GM13976 (cell line): ENCODE results near the gene CLSTN2.

Source experiments
- DNase-seq: peaks from one replicate; pipeline ENCODE4 v3.0.0; 2012; ENCODE audit warnings: low spot score
- in situ Hi-C: fragments of 300-500 bp; cut with MboI; formaldehyde crosslinking; loops from one replicate; pipeline ENCODE4 v1.12.0; 2022; ENCODE audit warnings: low sequenced_read_pairs, mixed read lengths, inconsistent platforms; ENCODE audit not compliant: unreplicated experiment
- TF ChIP-seq, protein P1 (sequence below): IDR thresholded peaks from 2 replicates; pipeline ENCODE4 v1.5.1; 2012; ENCODE audit warnings: borderline replicate concordance, mild to moderate bottlenecking; ENCODE audit not compliant: insufficient read depth; ENCODE audit errors: extremely low read depth, missing control alignments, control extremely low read depth

The CLSTN2 gene

DNA sequence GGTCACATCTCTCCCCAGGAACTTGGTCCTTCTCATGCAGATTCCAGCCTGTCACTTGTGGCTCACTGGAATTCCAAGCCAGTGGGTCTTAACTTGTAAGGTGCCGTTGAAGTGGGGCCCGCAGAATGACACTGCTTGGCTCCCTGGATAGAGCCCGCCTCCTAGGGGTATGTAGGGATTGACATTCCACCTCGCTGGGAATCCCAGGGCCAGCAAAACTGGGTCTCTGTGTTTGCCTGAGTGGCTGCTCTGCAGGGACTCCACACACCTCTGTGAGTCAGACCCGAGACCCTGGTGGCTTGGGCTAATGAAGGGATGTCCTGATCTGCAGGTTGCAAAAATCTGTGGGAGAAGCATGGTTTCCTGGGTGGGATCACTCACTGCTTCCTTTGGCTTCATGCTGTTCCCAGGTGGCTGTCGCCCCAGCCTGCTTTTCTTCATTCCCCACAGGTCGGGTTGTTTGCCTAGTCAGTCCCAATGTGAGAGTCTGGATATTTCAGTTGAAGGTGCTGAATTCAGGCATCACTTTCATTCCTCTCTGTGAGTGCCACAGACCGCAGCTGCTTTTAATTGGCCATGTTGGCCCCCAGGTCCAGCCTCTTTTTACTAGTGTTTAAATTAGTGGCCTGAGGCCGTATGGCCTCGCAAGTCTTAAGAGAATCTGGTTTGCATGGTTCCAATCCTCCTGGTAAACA, 586.9 kb downstream of the CLSTN2 start:
- in situ Hi-C loops = no loop called here
- TF ChIP-seq, protein P1, sequence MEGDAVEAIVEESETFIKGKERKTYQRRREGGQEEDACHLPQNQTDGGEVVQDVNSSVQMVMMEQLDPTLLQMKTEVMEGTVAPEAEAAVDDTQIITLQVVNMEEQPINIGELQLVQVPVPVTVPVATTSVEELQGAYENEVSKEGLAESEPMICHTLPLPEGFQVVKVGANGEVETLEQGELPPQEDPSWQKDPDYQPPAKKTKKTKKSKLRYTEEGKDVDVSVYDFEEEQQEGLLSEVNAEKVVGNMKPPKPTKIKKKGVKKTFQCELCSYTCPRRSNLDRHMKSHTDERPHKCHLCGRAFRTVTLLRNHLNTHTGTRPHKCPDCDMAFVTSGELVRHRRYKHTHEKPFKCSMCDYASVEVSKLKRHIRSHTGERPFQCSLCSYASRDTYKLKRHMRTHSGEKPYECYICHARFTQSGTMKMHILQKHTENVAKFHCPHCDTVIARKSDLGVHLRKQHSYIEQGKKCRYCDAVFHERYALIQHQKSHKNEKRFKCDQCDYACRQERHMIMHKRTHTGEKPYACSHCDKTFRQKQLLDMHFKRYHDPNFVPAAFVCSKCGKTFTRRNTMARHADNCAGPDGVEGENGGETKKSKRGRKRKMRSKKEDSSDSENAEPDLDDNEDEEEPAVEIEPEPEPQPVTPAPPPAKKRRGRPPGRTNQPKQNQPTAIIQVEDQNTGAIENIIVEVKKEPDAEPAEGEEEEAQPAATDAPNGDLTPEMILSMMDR = no peak
- DNase-seq = no peak

DNA sequence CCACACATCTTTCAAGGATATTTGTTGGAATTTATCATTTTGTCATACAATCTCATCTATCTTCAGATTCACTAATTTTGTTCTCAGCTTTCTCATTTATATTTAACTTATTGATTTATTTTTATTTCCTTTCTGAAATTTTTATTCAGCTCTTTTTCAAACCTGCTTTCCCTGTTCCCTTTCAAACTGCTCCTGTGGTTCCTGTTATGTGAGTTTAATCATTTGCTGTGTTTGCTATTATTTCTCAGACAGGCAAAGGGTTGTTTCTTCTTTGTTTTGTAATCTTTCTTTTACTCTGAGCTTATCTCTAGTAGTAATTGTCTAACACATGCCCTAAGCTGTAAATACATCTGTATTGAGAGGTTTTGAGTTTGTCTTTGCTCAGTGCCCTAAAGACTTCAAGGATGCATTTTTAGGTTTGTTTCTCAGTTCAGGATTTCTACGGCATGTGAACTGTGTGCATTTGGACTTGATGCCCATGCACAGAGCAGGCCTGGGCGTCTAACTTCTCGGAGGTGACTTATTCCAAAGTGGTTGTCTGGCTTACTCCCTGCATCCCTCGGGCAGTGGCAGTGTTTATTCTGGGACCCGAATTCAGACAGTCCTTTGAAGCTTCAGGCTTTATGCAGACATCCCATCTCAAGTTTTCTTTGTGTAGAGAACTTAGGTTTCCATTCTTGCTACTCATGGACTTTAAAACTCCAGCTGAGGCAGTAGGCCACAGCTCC, 587.8 kb downstream of the CLSTN2 start:
- TF ChIP-seq, protein P1 = no peak
- in situ Hi-C loops = no loop called here
- DNase-seq = no peak

- TF ChIP-seq, protein P1 = no peak
- in situ Hi-C loops = no loop called here
- no peak for DNase-seq
These were observed 588.6 kb downstream of the CLSTN2 start for GRCh38 chr3:140523600-140523999.

DNA sequence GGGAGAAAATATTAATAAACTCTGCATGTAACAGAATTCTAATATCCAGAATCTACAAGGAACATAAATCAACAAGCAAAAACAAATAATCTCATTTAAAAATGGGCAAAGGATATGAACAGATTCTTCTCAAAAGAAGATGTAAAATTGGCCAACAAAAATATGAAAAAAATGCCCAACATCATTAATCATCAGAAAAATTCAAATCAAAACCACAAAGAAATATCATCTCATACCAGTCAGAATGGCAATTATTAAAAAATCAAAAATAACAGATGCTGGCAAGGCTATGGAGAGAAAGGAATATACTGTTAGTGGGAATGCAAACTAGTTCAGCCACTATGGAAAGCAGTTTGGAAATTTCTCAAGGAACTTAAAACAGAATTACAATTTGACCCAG, 592.2 kb downstream of the CLSTN2 start:
- no peak for DNase-seq
- in situ Hi-C loops = no loop called here
- TF ChIP-seq, protein P1 = no peak

GRCh38 chr3:140529096-140529495, 594.1 kb downstream of the CLSTN2 start:
- in situ Hi-C loops = no loop called here
- TF ChIP-seq, protein P1 = no peak
- DNase-seq = no peak

DNA sequence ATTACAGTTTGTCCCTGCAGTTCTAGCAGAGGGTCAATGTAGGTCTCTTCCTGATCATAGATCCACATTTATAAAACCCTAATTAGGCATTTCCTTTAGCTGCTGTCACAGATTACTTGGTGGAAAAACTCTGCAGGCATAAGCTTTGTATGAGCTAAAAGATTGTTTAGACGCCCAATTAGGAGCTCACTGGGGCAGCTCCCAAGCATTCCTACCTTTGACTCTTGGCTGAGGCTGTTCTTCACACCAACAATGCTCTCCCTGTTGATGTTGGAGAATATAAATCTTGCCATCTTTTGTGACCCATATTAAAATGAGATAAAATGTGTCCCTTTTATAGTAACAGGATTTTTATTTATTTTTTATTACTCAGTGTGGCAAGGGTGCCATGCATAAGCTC, 594.6 kb downstream of the CLSTN2 start:
- DNase-seq = no peak
- in situ Hi-C loops = no loop called here
- TF ChIP-seq, protein P1 = no peak

DNA sequence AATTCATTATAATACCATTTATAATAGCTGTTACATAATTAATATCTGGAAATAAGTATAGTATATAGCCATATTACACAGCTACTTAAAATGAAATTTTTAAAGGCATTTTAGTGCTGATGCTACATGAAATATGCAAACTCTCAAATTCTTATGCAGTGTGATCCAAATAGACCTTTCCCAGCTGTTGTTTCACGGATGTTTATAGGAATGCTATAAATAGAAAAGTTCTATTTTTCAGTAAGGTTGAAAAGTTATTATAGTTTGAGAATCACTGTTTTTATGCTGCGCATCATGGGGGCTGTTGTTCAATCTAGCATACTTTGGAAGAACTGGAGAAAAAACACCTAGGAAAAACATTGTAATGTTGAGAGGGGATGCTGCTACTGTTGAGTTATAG, 595.1 kb downstream of the CLSTN2 start:
- DNase-seq = no peak
- in situ Hi-C loops = no loop called here
- TF ChIP-seq, protein P1 = no peak
